Erythroblast (primary cell): ENCODE data around the gene DPH2.
A peak's percentile ranks its signal among the peaks of the same experiment; 100 is the strongest.

Experiments used
- DNase-seq, 2 experiments: peaks; one replicate each; lab custom pipeline; 2025; lab: John Stamatoyannopoulos, UW
- GATA1 ChIP-seq: IDR thresholded peaks from 2 replicates; pipeline ENCODE4 v1.6.1; 2011; ENCODE audit warnings: low read depth, mild to moderate bottlenecking, control low read depth, low read length, moderate library complexity
- POLR2A ChIP-seq: IDR thresholded peaks from 2 replicates; pipeline ENCODE4 v1.6.1; 2011; ENCODE audit warnings: mild to moderate bottlenecking, low read length

The DPH2 gene, protein sequence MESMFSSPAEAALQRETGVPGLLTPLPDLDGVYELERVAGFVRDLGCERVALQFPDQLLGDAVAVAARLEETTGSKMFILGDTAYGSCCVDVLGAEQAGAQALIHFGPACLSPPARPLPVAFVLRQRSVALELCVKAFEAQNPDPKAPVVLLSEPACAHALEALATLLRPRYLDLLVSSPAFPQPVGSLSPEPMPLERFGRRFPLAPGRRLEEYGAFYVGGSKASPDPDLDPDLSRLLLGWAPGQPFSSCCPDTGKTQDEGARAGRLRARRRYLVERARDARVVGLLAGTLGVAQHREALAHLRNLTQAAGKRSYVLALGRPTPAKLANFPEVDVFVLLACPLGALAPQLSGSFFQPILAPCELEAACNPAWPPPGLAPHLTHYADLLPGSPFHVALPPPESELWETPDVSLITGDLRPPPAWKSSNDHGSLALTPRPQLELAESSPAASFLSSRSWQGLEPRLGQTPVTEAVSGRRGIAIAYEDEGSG

GRCh38 chr1:43969746-43970466 is at the start of gene DPH2:
Gene DPH2, plus strand, starts transcription at chr1:43970010. Its CDS starts 166 bp downstream, at chr1:43970176.
- TF ChIP-seq POLR2A (peak; percentile 47), GATA1 (no peak)
- peak; percentile 97 for DNase-seq

DNA sequence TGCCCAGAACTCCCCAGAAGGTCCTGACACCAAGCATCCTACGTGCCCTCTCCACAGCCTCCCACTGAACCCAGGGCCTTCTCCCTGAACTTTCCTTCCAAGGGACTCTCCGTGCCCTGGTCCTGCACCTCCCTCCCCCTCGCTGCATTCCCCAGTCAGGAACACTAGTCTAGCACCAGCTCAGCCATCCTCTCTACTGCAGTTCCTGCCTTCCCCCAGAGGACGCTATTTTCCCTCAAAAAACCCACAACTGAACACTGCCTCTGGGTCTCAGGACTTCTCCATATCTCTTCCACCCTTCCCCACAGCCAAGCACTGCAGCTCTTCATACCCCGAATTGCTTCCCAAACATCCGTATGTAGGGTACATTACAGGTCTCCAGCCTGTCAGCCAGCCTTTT is 48.8 kb upstream of the DPH2 start:
- no peak for DNase-seq
- TF ChIP-seq GATA1, result no peak
- TF ChIP-seq POLR2A, result no peak

- no peak for TF ChIP-seq GATA1
- no peak for TF ChIP-seq POLR2A
- DNase-seq, result no peak
Observed at GRCh38 chr1:43924516-43924915, 45.3 kb upstream of the DPH2 start.

GRCh38 chr1:43925846-43926245 is 44.0 kb upstream of the DPH2 start:
- DNase-seq, result no peak
- TF ChIP-seq POLR2A (no peak), GATA1 (no peak)

- peak; percentile 26 to 58 for DNase-seq
- no peak for TF ChIP-seq POLR2A
- no peak for TF ChIP-seq GATA1
Observed at GRCh38 chr1:43930168-43930948, 39.5 kb upstream of the DPH2 start.

DNA sequence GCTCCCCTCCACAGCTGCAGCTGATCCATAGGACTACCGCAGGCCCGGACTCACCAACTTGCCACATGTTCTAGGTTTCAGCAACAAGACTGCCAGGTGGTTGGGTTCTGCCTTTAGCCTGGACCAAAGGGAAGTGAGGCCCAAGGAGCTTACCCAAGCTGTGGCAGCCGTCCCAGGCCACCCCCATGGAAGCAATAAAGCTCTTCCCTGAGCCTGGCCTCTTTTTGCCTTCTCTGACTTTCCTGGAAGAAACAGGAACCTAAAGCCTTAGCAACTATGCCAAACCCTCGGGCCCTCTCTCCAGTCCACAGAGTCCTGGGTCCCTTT is 38.9 kb upstream of the DPH2 start:
- no peak for TF ChIP-seq POLR2A
- no peak for TF ChIP-seq GATA1
- DNase-seq, result no peak

- DNase-seq, result no peak
- TF ChIP-seq GATA1 (no peak), POLR2A (no peak)
Observed at GRCh38 chr1:43931711-43932660, 37.8 kb upstream of the DPH2 start.

DNA sequence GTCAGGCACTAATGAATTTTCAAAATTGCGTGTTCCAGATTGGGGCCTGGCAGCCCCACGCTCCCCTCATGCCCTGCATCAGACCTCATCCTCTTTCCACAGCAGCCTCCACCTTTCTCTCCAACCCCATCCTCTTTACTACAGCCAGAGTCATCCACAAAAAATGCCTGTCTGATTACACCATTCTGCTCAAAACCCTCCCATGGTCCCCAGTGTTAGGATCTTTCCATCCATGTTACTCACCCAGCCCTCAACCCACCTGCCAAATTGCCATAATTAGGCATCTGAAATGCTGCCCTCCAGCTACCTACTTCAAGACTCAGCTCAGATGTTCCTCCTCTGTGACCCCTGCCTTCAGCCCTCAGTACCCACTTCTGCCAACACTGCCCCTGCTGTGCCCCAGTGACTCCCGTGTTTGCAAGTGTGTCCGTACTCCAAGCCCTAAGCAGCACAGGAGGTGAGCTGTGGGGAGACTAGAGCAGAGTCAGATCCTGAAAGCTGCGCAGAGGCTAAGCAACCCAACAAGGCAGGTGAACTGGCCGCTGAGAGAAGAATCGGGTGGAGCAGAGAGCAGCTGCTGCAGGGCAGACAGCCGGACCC is 36.9 kb upstream of the DPH2 start:
- no peak for DNase-seq
- TF ChIP-seq POLR2A (no peak), GATA1 (no peak)

DNA sequence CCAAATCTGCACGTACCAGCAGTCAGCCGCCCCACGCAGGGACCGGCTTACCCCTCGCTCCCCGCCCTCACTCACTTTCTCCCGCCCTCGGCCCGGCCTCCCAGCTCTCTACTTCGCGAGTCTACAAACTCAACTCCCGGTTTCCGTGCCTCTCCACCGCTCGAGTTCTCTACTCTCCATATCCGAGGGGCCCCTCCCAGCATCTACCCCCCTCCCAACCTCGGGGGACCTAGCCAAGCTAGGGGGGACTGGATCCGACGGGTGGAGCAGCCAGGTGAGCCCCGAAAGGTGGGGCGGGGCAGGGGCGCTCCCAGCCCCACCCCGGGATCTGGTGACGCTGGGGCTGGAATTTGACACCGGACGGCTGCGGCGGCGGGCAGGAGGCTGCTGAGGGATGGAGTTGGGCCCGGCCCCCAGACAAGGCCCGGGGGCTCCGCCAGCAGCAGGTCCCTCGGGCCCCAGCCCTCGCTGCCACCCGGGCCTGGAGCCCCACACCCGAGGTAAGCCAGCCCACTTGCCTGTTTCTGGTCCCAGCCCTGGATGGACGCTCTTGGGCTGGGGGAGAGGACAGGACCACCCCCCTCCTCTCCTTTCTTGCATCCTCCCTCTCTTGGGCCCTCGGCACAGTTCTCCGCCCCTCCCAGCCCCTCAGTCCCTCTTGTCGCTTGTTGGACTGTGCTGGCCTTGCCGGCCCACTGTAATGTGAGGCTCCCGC is 36.3 kb upstream of the DPH2 start, which contains the start of gene ARTN:
ARTN (plus strand) TSS at position 416 of the 715 bp plus-strand sequence. CDS start 1,856 bp downstream, outside the sequence.
- no peak for TF ChIP-seq POLR2A
- TF ChIP-seq GATA1, result no peak
- DNase-seq, result no peak

DNA sequence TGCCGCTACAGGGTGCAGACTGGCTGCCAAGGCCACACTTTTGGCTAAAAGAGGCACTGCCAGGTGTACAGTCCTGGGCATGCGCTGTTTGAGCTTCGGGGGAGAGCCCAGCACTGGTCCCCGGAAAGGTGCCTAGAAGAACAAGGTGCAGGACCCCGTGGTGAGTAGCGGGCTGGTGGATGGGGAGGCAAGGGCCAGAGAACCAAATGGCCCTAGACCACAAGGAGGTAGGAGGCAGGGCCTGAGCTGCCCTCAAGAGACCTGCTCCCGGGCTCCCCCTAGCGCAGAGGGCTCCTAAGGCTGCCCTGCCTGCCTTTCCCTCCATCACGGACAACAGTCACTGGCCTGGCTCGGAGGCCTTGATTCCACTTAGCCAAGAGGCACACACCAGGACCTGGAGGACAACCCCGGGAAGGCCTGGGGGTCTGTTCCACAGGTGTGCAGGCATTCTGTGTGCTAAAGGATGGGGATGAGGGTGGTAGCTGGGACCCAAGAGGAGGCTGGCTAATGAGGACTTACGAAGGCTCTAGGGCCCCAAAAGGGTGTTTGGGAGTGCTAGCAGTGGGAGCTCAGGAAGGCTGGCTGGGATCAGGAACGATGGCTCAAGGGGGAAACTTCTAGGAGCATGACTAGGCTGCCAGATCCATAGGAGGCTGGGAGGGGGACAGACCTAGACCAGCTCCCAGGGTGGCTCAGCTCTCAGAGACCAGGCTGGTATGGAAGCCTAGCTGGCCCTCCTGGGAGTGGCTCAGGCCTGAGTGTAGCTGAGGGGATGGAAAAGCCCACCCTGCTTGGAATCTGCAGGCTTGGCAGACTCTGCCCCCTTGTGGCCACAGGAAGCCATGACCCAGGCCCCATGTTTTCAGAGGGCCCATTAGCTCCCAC is 35.5 kb upstream of the DPH2 start:
- TF ChIP-seq GATA1, result no peak
- no peak for TF ChIP-seq POLR2A
- peak; percentile 68 to 83 for DNase-seq

- TF ChIP-seq POLR2A (no peak), GATA1 (no peak)
- DNase-seq, result no peak
Observed at GRCh38 chr1:43934986-43935324, 34.9 kb upstream of the DPH2 start.
